OCI-LY7 (cell line): ENCODE measurements around the gene STKLD1. TPM values are rescaled to one million over a fixed set of nuclear protein-coding genes. Genes with fewer than 3 reads are reported as not detected.

Experiments used
- BruUV-seq: library from RNA; stranded (reverse); fragments of 400-500 nt; replicated peaks from 2 replicates; lab custom pipeline; 2021; lab: Mats Ljungman, UMichigan
- CTCF ChIA-PET: fragments of 300-600 bp; sonication (Branson Sonifier 250); formaldehyde crosslinking; loops from one replicate; lab custom pipeline; 2022; ENCODE audit warnings: antibody characterized with exemption; ENCODE audit not compliant: unreplicated experiment; lab: Charles Lee
- POLR2A ChIA-PET: fragments of 300-600 bp; sonication (Branson Sonifier 250); formaldehyde crosslinking; loops from one replicate; lab custom pipeline; 2022; ENCODE audit warnings: antibody characterized with exemption; lab: Charles Lee
- DNase-seq: peaks from one replicate; pipeline ENCODE4 v3.0.0-alpha.2; 2015; ENCODE audit warnings: low spot score
- H2AFZ ChIP-seq: fragments of 200-600 bp; sonication (generic), shearing (Covaris generic); 2 replicates; pipeline ENCODE4 v1.6.1; 2014; ENCODE audit warnings: mild to moderate bottlenecking, antibody characterized with exemption, low read length, moderate library complexity
- H3K27ac ChIP-seq: fragments of 200-600 bp; sonication (generic); 2 replicates; pipeline ENCODE4 v1.5.1; 2014; ENCODE audit warnings: mixed run types, low read depth, mild to moderate bottlenecking, moderate library complexity, low read length, inconsistent platforms; ENCODE audit not compliant: poor library complexity, severe bottlenecking
- H3K36me3 ChIP-seq: fragments of 200-600 bp; sonication (generic); 2 replicates; pipeline ENCODE4 v1.6.1; 2014; ENCODE audit warnings: mild to moderate bottlenecking, antibody characterized with exemption, low read length, moderate library complexity, mixed read lengths; ENCODE audit not compliant: insufficient read depth
- H3K4me1 ChIP-seq: fragments of 200-600 bp; sonication (generic); 2 replicates; pipeline ENCODE4 v1.5.1; 2014; ENCODE audit warnings: mild to moderate bottlenecking, low read length; ENCODE audit not compliant: insufficient read depth, poor library complexity, severe bottlenecking
- H3K4me2 ChIP-seq: fragments of 200-600 bp; sonication (generic); 2 replicates; pipeline ENCODE4 v1.6.1; 2014; ENCODE audit warnings: mild to moderate bottlenecking, low read length
- H3K4me3 ChIP-seq: fragments of 200-600 bp; sonication (generic); 2 replicates; pipeline ENCODE4 v1.5.1; 2014; ENCODE audit warnings: mild to moderate bottlenecking, low read depth, low read length; ENCODE audit not compliant: poor library complexity, severe bottlenecking
- H3K79me2 ChIP-seq: fragments of 200-600 bp; sonication (generic); 2 replicates; pipeline ENCODE4 v1.6.1; 2016; ENCODE audit warnings: low read depth, mild to moderate bottlenecking, low read length, moderate library complexity, mixed read lengths; ENCODE audit not compliant: insufficient read depth
- H3K9me2 ChIP-seq: fragments of 200-600 bp; sonication (generic); 2 replicates; pipeline ENCODE4 v1.6.1; 2016; ENCODE audit warnings: mild to moderate bottlenecking, low read length, mixed read lengths; ENCODE audit not compliant: insufficient read depth
- H3K9me3 ChIP-seq: fragments of 200-600 bp; sonication (generic); 2 replicates; pipeline ENCODE4 v1.6.1; 2014; ENCODE audit warnings: mild to moderate bottlenecking, mixed run types, low read length, mixed read lengths
- H4K20me1 ChIP-seq: fragments of 200-600 bp; sonication (generic); 2 replicates; pipeline ENCODE4 v1.6.1; 2014; ENCODE audit warnings: mild to moderate bottlenecking, antibody characterized with exemption, low read length, moderate library complexity, mixed read lengths; ENCODE audit not compliant: insufficient read depth
- EZH2phosphoT487 ChIP-seq: fragments of 200-600 bp; sonication (generic); IDR thresholded peaks from 2 replicates; pipeline ENCODE4 v1.6.1; 2018; ENCODE audit warnings: low read depth, borderline replicate concordance, mild to moderate bottlenecking, mixed run types, antibody characterized with exemption, low read length, moderate library complexity, mixed read lengths
- intact Hi-C: fragments of 100-400 bp; cut with micrococcal nuclease; formaldehyde crosslinking; loops from one replicate; pipeline ENCODE4 v1.10.0; 2022; ENCODE audit not compliant: unreplicated experiment
- total RNA-seq, 2 experiments: library from RNA; depleted of rRNA in 1 of 2; stranded (reverse); fragments of >200 nt in 1 of 2; shearing (Covaris generic) in 1 of 2; gene quantifications; 2 replicates each; pipeline ENCODE4 v1.2.3, GENCODE V29; 2014 to 2022
- TF ChIP-seq, protein P1 (sequence below): fragments of 200-600 bp; sonication (generic); conservative IDR thresholded peaks from 2 replicates; pipeline ENCODE4 v1.5.1; 2014; ENCODE audit warnings: mild to moderate bottlenecking, antibody characterized with exemption, low read length, moderate library complexity, mixed read lengths

Gene STKLD1
- total RNA-seq, 2 experiments from 2014 or later = 1.4 to 1.7 TPM

GRCh38 chr9:133394687-133395271, 18.6 kb downstream of the STKLD1 start:
- CTCF ChIA-PET = interaction anchor here (1.0 kb wide), 1 partner anchor 21 kb away, joined by 4 read pairs; no protein-coding TSS in a partner anchor

GRCh38 chr9:133396952-133397351, 20.8 kb downstream of the STKLD1 start:
- Histone ChIP-seq H3K9me2 (no peaks in the 10 kb centered on the region), H2AFZ (no peak overlapping the region), H3K9me3 (no peaks in the 10 kb centered on the region), H3K4me1 (no peaks in the 10 kb centered on the region), H3K4me3 (no peak overlapping the region), H3K36me3 (no peaks in the 10 kb centered on the region), H3K4me2 (no peak overlapping the region), H3K27ac (no peak overlapping the region), H3K79me2 (no peaks in the 10 kb centered on the region), H4K20me1 (no peaks in the 10 kb centered on the region)
- ChIA-PET POLR2A (no interaction called here), CTCF (no interaction called here)
- intact Hi-C loops = no loop called here
- TF ChIP-seq, protein P1, sequence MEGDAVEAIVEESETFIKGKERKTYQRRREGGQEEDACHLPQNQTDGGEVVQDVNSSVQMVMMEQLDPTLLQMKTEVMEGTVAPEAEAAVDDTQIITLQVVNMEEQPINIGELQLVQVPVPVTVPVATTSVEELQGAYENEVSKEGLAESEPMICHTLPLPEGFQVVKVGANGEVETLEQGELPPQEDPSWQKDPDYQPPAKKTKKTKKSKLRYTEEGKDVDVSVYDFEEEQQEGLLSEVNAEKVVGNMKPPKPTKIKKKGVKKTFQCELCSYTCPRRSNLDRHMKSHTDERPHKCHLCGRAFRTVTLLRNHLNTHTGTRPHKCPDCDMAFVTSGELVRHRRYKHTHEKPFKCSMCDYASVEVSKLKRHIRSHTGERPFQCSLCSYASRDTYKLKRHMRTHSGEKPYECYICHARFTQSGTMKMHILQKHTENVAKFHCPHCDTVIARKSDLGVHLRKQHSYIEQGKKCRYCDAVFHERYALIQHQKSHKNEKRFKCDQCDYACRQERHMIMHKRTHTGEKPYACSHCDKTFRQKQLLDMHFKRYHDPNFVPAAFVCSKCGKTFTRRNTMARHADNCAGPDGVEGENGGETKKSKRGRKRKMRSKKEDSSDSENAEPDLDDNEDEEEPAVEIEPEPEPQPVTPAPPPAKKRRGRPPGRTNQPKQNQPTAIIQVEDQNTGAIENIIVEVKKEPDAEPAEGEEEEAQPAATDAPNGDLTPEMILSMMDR = peak; percentile 54
- no peak for TF ChIP-seq EZH2phosphoT487
- no TSS peak for BruUV-seq
- DNase-seq = no peak

More at GRCh38 chr9:133394687-133395271, 18.6 kb downstream of the STKLD1 start:
- intact Hi-C loops = no loop called here
- Histone ChIP-seq H3K9me2 (no peaks in the 10 kb centered on the region), H3K36me3 (no peaks in the 10 kb centered on the region), H3K4me2 (no peak overlapping the region), H3K4me3 (no peak overlapping the region), H3K79me2 (no peaks in the 10 kb centered on the region), H2AFZ (no peak overlapping the region), H4K20me1 (no peaks in the 10 kb centered on the region), H3K9me3 (no peaks in the 10 kb centered on the region), H3K4me1 (no peaks in the 10 kb centered on the region), H3K27ac (no peak overlapping the region)
- no peak for TF ChIP-seq EZH2phosphoT487
- TF ChIP-seq, protein P1 = no peak
- no TSS peak for BruUV-seq
- no peak for DNase-seq
- POLR2A ChIA-PET = interaction anchor here (0.5 to 0.7 kb wide), 2 partner anchors 87 to 1673 kb away, joined by 3 to 4 read pairs; no protein-coding TSS in a partner anchor

DNA sequence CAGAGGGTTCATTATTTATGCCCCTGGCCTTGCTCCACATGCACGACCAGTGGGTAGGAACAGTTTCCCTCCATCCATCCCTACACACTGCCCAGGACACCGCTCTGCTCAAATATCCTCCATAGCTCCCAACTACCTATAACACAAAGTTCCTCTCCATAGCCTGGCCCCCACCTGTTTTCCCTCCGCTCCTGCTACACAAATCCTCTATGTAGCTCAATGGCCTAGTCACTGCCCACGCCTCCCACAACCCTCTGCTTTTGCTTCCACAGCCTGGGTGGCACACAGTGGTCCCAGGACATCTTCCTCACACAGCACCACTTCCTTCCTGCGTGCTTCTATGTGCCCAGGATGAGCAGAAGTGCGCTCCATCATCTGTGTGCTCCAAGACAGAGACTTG, 21.2 kb downstream of the STKLD1 start:
- intact Hi-C loops = no loop called here

More for the DNA sequence above, 21.2 kb downstream of the STKLD1 start:
- Histone ChIP-seq H3K4me2 (no peak overlapping the region), H3K27ac (no peak overlapping the region), H3K79me2 (no peaks in the 10 kb centered on the region), H3K4me1 (no peaks in the 10 kb centered on the region), H2AFZ (no peak overlapping the region), H3K36me3 (no peaks in the 10 kb centered on the region), H3K9me3 (no peaks in the 10 kb centered on the region), H3K4me3 (no peak overlapping the region), H3K9me2 (no peaks in the 10 kb centered on the region), H4K20me1 (no peaks in the 10 kb centered on the region)
- no peak for TF ChIP-seq EZH2phosphoT487
- TF ChIP-seq, protein P1 = no peak
- no TSS peak for BruUV-seq
- ChIA-PET POLR2A (no interaction called here), CTCF (no interaction called here)
- no peak for DNase-seq
